ENCODE results near the gene CRTC1. TPM values are rescaled to one million over a fixed set of nuclear protein-coding genes. Genes with fewer than 3 reads are reported as not detected.

The CRTC1 gene, protein sequence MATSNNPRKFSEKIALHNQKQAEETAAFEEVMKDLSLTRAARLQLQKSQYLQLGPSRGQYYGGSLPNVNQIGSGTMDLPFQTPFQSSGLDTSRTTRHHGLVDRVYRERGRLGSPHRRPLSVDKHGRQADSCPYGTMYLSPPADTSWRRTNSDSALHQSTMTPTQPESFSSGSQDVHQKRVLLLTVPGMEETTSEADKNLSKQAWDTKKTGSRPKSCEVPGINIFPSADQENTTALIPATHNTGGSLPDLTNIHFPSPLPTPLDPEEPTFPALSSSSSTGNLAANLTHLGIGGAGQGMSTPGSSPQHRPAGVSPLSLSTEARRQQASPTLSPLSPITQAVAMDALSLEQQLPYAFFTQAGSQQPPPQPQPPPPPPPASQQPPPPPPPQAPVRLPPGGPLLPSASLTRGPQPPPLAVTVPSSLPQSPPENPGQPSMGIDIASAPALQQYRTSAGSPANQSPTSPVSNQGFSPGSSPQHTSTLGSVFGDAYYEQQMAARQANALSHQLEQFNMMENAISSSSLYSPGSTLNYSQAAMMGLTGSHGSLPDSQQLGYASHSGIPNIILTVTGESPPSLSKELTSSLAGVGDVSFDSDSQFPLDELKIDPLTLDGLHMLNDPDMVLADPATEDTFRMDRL
- polyA plus RNA-seq (2011; rRNA removed) (0.86 and 0.87 TPM in 2 replicates), polyA plus RNA-seq (2017; fragmentation: RNase III; extraction: RNeasy Plus Mini Kit Qiagen cat#74134 plus additional on column Dnase treatment) (4.0 to 5.7 TPM (median 4.3 TPM) in 3 replicates), polyA minus RNA-seq (2011; rRNA and poly(A)+ RNA removed) (0.49 and 0.66 TPM in 2 replicates)
- polyA plus RNA-seq (2012; cell fraction: cytosol; rRNA removed): 4.4 and 5.7 TPM in 2 replicates
- polyA plus RNA-seq (2012; cell fraction: nucleus; rRNA removed): 13.7 and 20.7 TPM in 2 replicates

DNA sequence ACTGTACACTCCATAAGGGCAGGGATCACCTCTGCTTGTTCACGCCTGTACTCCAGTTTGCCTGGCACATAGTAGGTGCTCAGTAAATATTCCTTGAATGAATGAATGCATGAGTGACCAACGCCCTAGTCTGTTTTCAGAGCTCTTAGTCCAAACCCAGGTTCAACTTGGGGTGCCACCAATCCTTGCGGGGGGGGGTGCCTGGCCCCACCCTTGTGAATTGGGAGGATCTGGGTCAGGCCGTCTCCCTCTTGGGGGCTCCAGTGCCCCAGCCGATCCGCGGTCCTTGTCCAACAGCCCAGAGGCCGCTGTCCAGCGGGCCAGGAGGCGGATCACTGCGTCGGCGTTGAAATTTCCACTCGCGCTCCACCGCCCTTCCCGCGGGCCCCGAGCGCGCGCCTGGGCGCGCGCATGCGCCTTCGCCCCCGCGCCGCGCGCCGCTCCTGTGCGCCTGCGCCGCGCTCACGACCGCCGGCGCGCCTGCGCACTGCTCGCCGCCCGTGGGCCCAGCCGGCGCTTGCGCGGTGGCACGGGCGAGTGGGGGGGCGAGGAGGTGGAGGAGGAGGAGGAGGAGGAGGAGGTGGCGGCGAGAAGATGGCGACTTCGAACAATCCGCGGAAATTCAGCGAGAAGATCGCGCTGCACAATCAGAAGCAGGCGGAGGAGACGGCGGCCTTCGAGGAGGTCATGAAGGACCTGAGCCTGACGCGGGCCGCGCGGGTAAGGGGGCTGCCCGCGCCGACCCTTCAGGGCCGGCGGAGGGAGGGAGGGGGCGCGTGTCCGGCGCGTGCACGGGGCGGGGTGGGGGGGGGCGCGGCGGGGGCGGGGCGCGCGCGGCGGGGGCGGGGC is at the start of gene CRTC1:
Gene CRTC1 (plus strand): TSS at position 572 of the 849 bp plus-strand sequence. CDS start 23 bp downstream, at position 595.
- Histone ChIP-seq H3K27ac (peak within 1 kb of the TSS; percentile 96), H3K9me3 (no peaks in the 10 kb centered on the region), H3K4me2 (peak within 1 kb of the TSS; percentile 93), H3K4me1 (peaks cover 22% of the 10 kb centered on the region), H3K4me3 (peak within 1 kb of the TSS; percentile 66)
- CTCF ChIA-PET: interaction anchor here (0.7 kb wide), 1 partner anchor 342 kb away, joined by 4 read pairs; no protein-coding TSS in a partner anchor
- TF ChIP-seq, protein P1, sequence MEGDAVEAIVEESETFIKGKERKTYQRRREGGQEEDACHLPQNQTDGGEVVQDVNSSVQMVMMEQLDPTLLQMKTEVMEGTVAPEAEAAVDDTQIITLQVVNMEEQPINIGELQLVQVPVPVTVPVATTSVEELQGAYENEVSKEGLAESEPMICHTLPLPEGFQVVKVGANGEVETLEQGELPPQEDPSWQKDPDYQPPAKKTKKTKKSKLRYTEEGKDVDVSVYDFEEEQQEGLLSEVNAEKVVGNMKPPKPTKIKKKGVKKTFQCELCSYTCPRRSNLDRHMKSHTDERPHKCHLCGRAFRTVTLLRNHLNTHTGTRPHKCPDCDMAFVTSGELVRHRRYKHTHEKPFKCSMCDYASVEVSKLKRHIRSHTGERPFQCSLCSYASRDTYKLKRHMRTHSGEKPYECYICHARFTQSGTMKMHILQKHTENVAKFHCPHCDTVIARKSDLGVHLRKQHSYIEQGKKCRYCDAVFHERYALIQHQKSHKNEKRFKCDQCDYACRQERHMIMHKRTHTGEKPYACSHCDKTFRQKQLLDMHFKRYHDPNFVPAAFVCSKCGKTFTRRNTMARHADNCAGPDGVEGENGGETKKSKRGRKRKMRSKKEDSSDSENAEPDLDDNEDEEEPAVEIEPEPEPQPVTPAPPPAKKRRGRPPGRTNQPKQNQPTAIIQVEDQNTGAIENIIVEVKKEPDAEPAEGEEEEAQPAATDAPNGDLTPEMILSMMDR (IDR thresholded peaks at IDR 0.05): no peak
- TF ChIP-seq POLR2A (IDR thresholded peaks at IDR 0.05; ENCODE audit: low read length) (peak; percentile 57), SREBF2 (IDR thresholded peaks at IDR 0.05) (no peak), RARB (CRISPR knock-in tag; IDR thresholded peaks at IDR 0.05) (no peak), HDAC2 (IDR thresholded peaks at IDR 0.05) (no peak), PHF8 (IDR thresholded peaks at IDR 0.05; ENCODE audit: borderline replicate concordance, low read depth) (peak; percentile 62; the same call in 1 of the 2 replicates), NPAS2 (CRISPR knock-in tag; IDR thresholded peaks at IDR 0.05; ENCODE audit: borderline replicate concordance) (no peak), CHD2 (IDR thresholded peaks at IDR 0.05; ENCODE audit: low read length, partially characterized antibody) (no peak), RNF2 (IDR thresholded peaks at IDR 0.05; ENCODE audit: borderline replicate concordance, low read depth) (no peak), GATA3 (IDR thresholded peaks at IDR 0.05; ENCODE audit: borderline replicate concordance) (no peak), ZNF302 (CRISPR knock-in tag; IDR thresholded peaks at IDR 0.05) (no peak), ZFP36 (IDR thresholded peaks at IDR 0.05; ENCODE audit: borderline replicate concordance, partially characterized antibody) (no peak), EHMT2 (IDR thresholded peaks at IDR 0.05; ENCODE audit: low read depth) (no peak), JUN (IDR thresholded peaks at IDR 0.05) (peak in 1 of 2 experiments; percentile 25; a peak in 1 of 5 replicates)
- TF ChIP-seq, protein P2, sequence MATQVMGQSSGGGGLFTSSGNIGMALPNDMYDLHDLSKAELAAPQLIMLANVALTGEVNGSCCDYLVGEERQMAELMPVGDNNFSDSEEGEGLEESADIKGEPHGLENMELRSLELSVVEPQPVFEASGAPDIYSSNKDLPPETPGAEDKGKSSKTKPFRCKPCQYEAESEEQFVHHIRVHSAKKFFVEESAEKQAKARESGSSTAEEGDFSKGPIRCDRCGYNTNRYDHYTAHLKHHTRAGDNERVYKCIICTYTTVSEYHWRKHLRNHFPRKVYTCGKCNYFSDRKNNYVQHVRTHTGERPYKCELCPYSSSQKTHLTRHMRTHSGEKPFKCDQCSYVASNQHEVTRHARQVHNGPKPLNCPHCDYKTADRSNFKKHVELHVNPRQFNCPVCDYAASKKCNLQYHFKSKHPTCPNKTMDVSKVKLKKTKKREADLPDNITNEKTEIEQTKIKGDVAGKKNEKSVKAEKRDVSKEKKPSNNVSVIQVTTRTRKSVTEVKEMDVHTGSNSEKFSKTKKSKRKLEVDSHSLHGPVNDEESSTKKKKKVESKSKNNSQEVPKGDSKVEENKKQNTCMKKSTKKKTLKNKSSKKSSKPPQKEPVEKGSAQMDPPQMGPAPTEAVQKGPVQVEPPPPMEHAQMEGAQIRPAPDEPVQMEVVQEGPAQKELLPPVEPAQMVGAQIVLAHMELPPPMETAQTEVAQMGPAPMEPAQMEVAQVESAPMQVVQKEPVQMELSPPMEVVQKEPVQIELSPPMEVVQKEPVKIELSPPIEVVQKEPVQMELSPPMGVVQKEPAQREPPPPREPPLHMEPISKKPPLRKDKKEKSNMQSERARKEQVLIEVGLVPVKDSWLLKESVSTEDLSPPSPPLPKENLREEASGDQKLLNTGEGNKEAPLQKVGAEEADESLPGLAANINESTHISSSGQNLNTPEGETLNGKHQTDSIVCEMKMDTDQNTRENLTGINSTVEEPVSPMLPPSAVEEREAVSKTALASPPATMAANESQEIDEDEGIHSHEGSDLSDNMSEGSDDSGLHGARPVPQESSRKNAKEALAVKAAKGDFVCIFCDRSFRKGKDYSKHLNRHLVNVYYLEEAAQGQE (IDR thresholded peaks at IDR 0.05): peak; percentile 64
- TF ChIP-seq, protein P3, sequence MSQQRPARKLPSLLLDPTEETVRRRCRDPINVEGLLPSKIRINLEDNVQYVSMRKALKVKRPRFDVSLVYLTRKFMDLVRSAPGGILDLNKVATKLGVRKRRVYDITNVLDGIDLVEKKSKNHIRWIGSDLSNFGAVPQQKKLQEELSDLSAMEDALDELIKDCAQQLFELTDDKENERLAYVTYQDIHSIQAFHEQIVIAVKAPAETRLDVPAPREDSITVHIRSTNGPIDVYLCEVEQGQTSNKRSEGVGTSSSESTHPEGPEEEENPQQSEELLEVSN (IDR thresholded peaks at IDR 0.05; ENCODE audit: borderline replicate concordance, low read depth): peak; percentile 35; the same call in 1 of the 2 replicates
- TF ChIP-seq, protein P4, sequence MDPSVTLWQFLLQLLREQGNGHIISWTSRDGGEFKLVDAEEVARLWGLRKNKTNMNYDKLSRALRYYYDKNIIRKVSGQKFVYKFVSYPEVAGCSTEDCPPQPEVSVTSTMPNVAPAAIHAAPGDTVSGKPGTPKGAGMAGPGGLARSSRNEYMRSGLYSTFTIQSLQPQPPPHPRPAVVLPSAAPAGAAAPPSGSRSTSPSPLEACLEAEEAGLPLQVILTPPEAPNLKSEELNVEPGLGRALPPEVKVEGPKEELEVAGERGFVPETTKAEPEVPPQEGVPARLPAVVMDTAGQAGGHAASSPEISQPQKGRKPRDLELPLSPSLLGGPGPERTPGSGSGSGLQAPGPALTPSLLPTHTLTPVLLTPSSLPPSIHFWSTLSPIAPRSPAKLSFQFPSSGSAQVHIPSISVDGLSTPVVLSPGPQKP (IDR thresholded peaks at IDR 0.05; ENCODE audit: low read depth, low read length): no peak
- TF ChIP-seq, protein P5, sequence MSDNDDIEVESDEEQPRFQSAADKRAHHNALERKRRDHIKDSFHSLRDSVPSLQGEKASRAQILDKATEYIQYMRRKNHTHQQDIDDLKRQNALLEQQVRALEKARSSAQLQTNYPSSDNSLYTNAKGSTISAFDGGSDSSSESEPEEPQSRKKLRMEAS (IDR thresholded peaks at IDR 0.05): 0 out of 2 replicates have a peak, but pooled peaks have one; percentile 19
- TF ChIP-seq, protein P6, sequence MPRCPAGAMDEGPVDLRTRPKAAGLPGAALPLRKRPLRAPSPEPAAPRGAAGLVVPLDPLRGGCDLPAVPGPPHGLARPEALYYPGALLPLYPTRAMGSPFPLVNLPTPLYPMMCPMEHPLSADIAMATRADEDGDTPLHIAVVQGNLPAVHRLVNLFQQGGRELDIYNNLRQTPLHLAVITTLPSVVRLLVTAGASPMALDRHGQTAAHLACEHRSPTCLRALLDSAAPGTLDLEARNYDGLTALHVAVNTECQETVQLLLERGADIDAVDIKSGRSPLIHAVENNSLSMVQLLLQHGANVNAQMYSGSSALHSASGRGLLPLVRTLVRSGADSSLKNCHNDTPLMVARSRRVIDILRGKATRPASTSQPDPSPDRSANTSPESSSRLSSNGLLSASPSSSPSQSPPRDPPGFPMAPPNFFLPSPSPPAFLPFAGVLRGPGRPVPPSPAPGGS (IDR thresholded peaks at IDR 0.05): 0 out of 3 replicates have a peak, but pooled peaks have one; percentile 54
- TF ChIP-seq, protein P7, sequence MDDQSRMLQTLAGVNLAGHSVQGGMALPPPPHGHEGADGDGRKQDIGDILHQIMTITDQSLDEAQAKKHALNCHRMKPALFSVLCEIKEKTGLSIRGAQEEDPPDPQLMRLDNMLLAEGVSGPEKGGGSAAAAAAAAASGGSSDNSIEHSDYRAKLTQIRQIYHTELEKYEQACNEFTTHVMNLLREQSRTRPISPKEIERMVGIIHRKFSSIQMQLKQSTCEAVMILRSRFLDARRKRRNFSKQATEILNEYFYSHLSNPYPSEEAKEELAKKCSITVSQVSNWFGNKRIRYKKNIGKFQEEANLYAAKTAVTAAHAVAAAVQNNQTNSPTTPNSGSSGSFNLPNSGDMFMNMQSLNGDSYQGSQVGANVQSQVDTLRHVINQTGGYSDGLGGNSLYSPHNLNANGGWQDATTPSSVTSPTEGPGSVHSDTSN (IDR thresholded peaks at IDR 0.05): no peak
- peak; percentile 73 to 81 for ATAC-seq
- POLR2A ChIA-PET: no interaction called here
- FAIRE-seq: no peak
- WGBS (ENCODE audit: missing lambda C conversion rate): 5% methylated on average over 26 of the region's 93 CpGs
- peak; percentile 80 to 83 for DNase-seq (ENCODE audit: low read depth in 1 of 2, low spot score in 1 of 2)

Measured in A549 (cell line).